HG02610 (cell line): ENCODE results near the gene ACVR2A.

Experiments
- ATAC-seq: cut with Tn5 transposase; IDR thresholded peaks from one replicate; pipeline ENCODE4 v1.9.1; 2021; ENCODE audit warnings: mild to moderate bottlenecking, moderate library complexity; ENCODE audit not compliant: unreplicated experiment

The ACVR2A gene

DNA sequence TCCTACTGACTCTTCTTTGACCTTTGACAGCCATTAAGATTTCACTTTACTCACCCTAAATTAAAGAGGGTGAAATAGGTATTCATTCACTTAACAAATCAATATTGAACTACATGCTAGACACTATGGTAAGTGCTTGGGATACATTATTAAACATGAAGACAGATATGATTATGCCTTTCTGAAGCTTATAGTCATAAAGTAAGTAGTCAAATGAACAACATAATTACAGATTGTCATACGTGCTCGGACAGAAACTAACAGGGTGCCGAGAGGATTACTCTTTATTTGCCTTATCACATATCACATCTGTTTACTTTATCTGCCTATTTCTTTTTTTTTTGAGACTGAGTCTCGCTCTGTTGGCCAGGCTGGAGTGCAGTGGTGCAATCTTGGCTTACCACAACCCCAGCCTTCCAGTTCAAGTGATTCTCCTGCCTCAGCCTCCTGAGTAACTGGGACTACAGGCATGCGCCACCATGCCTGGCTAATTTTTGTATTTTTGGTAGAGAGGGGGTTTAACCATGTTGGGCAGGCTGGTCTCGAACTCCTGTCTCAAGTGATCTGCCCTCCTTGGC, 9.8 kb downstream of the ACVR2A start:
- ATAC-seq = no peak

GRCh38 chr2:147855316-147855715, 10.5 kb downstream of the ACVR2A start:
- ATAC-seq = no peak

- ATAC-seq = no peak
Observed at GRCh38 chr2:147855977-147856376, 11.1 kb downstream of the ACVR2A start.

DNA sequence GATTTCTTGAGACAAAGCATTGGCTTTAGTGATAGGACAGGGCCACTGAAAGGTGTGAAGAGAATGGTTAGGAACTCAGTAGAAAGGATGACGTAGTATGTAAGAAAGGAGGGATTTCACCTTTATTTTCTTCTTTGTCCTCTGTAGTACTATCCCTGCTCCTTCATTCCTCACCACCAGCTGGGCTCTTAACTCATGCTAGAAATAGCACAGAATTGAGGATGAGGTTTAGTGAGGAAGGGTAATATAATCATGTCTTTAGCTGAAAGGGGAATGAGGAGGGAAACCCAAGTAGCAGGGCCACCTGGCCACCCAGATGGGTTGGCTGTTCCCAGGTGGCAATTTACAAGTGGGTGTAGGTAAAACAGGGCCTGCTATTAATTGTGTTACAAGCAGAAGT, 15.2 kb downstream of the ACVR2A start:
- no peak for ATAC-seq

DNA sequence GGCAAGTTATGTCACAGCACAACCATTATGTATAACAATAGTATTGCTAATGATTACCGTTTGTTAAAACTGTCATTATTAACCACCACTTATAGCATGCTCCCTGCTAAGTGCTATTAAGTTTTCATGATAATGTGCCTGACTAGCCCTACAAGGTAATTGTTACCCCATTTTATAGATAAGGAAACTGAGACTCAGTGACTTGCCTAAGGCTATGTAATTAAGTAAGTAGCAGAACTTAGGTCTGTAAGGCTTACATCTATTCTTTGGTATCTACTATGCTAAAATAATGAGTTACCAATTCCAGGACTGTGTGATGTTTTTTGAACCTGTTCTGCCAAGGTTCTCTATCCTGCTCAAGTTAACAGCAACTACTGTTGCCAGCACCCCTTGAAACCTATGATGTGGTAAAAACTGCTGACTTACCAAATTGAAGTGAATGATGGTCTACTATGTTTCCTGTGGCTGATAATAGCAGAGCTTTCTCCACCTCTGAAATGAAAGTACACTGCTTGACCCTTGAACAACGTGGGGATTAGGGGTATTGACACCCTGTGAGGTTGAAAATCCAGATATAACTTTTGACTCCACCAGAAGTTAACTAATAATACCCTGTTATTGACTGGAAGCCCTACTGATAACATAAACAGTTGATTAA, 18.2 kb downstream of the ACVR2A start:
- ATAC-seq = no peak

DNA sequence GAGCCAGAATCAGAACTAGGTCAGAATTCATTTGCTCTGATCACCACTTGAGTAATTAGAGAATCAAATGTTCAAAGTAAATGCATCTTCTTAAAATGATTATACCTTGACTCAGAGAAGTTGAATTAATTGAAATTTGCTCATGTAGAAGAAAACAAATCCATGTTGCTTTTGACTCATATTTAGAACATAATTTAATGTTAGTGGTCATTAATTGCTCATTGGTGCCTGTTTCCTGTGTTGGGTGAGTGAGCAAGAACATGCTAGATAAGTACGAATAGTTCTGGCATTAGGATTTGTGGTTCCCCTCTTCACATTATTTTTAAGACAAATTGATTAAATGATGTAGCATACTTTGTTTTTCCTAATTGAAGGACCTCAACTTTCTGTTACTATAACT, 19.0 kb downstream of the ACVR2A start:
- ATAC-seq = no peak

DNA sequence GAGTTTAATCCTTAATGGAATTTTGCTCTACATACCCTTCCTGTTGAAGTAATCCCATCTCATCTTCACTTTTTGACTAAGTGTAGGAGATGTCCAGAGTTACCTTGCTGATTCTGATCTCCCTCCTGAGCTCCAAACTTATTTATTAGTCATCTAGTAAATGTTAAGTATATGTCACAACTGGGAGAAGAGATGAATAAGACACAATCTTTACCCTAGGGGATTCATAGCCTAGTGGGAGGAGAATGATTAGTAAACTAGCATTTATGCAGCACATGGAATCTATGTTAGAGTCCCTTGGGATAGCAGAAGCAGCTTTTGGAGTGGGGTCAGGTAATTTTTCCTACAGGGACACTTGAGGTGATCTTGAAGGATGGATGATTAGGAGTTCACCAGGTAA, 20.7 kb downstream of the ACVR2A start:
- no peak for ATAC-seq

GRCh38 chr2:147867050-147867449, 22.2 kb downstream of the ACVR2A start:
- ATAC-seq = no peak

GRCh38 chr2:147869934-147870333, 25.1 kb downstream of the ACVR2A start:
- ATAC-seq = no peak

- no peak for ATAC-seq
Observed at GRCh38 chr2:147872967-147873366, 28.1 kb downstream of the ACVR2A start.

DNA sequence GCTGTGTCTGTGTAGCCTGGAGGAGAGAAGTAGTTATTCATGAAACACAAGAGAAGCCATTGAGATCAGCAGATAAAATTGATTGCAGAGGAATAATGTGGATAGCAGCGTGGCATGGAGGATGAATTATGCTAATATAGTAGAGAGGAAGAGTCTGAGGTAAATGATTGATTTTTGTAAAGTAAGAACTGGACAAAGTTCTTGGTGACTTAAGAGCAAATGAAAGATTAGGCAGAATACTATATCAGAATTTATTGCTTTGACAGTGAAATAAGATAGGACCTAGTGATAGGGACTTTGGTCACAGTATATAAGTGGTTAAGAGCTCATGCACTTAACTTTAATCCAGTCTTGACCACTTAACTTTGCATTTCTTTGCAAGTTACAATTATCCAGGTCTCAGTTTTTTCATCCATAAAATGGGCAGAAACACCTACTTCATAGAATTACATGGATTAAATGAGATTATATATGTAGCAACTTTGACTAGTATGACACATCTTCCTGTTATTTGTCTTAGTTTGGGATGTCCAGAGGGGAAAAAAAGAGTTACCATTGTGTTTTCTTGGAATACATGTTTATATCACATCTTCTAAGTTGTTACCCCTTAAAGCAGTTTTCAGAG, 29.1 kb downstream of the ACVR2A start:
- ATAC-seq = no peak

GRCh38 chr2:147879846-147880245, 35.0 kb downstream of the ACVR2A start:
- ATAC-seq = no peak

- ATAC-seq = no peak
Observed at GRCh38 chr2:147882631-147883030, 37.8 kb downstream of the ACVR2A start.

DNA sequence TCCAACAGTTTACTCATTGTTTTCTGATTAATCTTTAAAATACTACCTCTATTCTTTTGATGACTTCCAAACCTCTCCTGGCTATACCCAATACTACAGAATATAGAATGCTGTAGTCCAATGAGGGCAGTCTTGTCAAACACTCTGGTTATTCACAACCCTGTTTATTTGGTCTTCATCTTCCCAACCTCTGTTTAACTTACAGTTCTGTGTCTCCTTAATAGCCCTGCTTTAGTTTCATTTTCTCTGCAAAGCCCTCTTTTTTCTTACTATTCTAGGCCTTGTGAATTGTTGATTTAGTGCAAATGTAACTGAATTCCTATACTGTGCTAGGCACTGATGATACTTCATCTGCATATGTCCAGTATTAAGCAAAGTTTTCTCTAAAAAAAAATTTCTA, 40.0 kb downstream of the ACVR2A start:
- no peak for ATAC-seq

- no peak for ATAC-seq
Observed at GRCh38 chr2:147886136-147886535, 41.3 kb downstream of the ACVR2A start.

DNA sequence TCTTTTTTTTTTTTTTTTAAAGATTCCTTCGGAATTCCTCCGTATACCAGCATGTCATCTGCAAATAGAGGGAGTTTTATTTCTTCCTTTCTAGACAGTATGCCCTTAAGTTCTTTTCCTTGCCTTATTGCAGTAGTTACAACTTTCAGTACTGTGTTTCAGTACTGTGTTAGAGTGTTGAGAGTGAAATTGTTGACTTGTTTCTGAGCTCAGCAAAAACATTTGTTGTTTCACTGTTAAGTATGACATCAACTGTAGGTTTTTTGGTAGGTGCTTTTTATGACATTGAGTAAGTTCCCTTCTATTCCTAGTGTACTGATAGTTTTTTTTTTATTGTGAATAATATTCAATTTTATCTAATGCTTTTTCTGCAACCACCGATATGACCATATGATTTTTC, 43.9 kb downstream of the ACVR2A start:
- no peak for ATAC-seq

DNA sequence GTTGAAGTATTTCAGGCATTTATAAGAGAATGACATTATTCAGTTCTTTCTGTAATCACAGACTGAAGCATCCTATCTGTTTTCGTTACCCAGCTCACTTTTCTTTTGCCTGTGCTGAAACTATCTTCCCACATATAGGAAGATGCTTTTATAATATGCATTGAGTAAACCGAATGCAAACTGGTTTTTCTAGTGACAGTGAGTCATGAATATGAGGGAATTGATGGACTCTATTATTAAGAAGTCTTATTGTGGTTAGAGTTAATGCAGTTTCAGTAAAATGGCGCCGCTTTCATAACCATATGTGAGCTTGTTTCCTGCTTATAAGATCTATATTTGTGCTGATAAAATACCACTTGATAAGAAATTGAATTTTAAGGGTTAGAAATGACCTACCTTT, 59.2 kb downstream of the ACVR2A start:
- no peak for ATAC-seq

DNA sequence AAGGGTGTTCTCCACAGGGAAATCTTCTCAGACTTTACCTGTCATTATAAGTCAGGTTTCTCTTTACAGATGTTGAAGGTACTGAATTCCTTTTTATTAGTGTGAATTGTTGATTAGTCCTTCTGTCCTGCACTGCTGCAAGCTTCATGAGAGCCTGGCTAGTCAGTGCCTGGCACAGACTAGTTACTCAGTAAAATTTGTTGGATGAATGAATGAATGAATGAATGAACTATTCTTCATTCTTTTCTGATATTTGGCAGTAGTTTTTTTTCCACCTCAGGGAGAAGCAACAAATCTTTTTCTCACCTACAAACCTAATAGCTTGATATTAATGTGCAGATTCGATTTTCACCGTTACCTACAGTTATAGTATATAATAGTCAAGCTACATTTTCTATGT, 64.3 kb downstream of the ACVR2A start:
- ATAC-seq = no peak

DNA sequence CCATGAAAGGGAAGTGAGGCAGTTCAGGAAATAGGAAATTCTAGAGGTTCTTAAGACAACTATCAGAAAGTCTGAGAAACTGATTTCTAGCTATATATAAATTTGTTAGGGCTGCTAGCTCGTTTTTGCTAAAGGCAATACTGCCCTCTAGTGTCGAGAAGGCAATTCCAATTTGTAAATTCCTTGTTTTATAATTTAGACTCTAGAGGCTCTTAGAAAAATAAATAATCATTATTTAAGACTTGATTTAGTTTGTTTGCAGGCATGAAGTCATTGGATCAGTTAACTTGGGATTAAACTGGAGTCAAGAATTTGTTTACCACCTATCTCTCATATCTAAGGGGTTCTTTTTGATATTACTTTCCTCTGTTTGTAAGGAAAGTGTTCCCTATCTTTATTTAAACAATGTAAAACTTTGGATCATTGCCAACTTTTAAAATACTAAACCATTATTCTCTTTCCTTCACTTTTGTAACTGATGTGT, 66.2 kb downstream of the ACVR2A start:
- ATAC-seq = no peak

GRCh38 chr2:147913701-147914480, 69.1 kb downstream of the ACVR2A start:
- ATAC-seq = no peak

- ATAC-seq = no peak
Observed at GRCh38 chr2:147916067-147916466, 71.2 kb downstream of the ACVR2A start.

- ATAC-seq = no peak
Observed at GRCh38 chr2:147916723-147917122, 71.9 kb downstream of the ACVR2A start.
